Measurements from ENCODE around the gene TAPBPL. TPM values are rescaled to one million over a fixed set of nuclear protein-coding genes. Genes with fewer than 3 reads are reported as not detected.
A peak's percentile ranks its signal among the peaks of the same experiment; 100 is the strongest.
"Not testable (repeated sequence)": the region's sequence is repeated elsewhere in the genome, so short reads cannot be mapped to it uniquely, and the experiment has no call there.

The TAPBPL gene
- total RNA-seq, 1 donor from 2014 or later, result 5.4 TPM

GRCh38 chr12:6462234-6462995 lies 10.6 kb downstream of the TAPBPL start:
- DNase-seq (ENCODE audit: low read depth, low spot score), result no peak

GRCh38 chr12:6463216-6463615 lies 11.4 kb downstream of the TAPBPL start:
- no peak for DNase-seq (ENCODE audit: low read depth, low spot score)

GRCh38 chr12:6463858-6464257 lies 12.0 kb downstream of the TAPBPL start:
- DNase-seq (ENCODE audit: low read depth, low spot score), result no peak

- DNase-seq (ENCODE audit: low read depth, low spot score), result no peak
Measured at GRCh38 chr12:6464531-6464930, 12.7 kb downstream of the TAPBPL start.

- DNase-seq (ENCODE audit: low read depth, low spot score), result peak; percentile 37
Measured at GRCh38 chr12:6465467-6466183, 13.8 kb downstream of the TAPBPL start.

GRCh38 chr12:6466184-6466573 lies 14.3 kb downstream of the TAPBPL start:
- no peak for DNase-seq (ENCODE audit: low read depth, low spot score)

- DNase-seq (ENCODE audit: low read depth, low spot score), result not testable (repeated sequence)
Measured at GRCh38 chr12:6466751-6467150, 14.9 kb downstream of the TAPBPL start.

- DNase-seq (ENCODE audit: low read depth, low spot score), result not testable (repeated sequence)
Measured at GRCh38 chr12:6467571-6468282, 15.9 kb downstream of the TAPBPL start.

- DNase-seq (ENCODE audit: low read depth, low spot score), result no peak
Measured at GRCh38 chr12:6468283-6468575, 16.4 kb downstream of the TAPBPL start.

- DNase-seq (ENCODE audit: low read depth, low spot score), result no peak
Measured at GRCh38 chr12:6469092-6469491, 17.2 kb downstream of the TAPBPL start.

GRCh38 chr12:6469609-6470374 lies 17.9 kb downstream of the TAPBPL start:
- DNase-seq (ENCODE audit: low read depth, low spot score), result no peak

GRCh38 chr12:6470375-6471163 lies 18.7 kb downstream of the TAPBPL start, which contains the start of gene VAMP1:
Gene VAMP1 (minus strand): TSS chr12:6470677. CDS start chr12:6470531, 146 bp downstream.
- peak; percentile 87 for DNase-seq (ENCODE audit: low read depth, low spot score)

GRCh38 chr12:6471989-6472360 lies 20.1 kb downstream of the TAPBPL start:
- no peak for DNase-seq (ENCODE audit: low read depth, low spot score)

- no peak for DNase-seq (ENCODE audit: low read depth, low spot score)
Measured at GRCh38 chr12:6472491-6472890, 20.6 kb downstream of the TAPBPL start.

GRCh38 chr12:6475233-6475975 lies 23.6 kb downstream of the TAPBPL start:
- not testable (repeated sequence) for DNase-seq (ENCODE audit: low read depth, low spot score)

- no peak for DNase-seq (ENCODE audit: low read depth, low spot score)
Measured at GRCh38 chr12:6476489-6476888, 24.6 kb downstream of the TAPBPL start.

- DNase-seq (ENCODE audit: low read depth, low spot score), result not testable (repeated sequence)
Measured at GRCh38 chr12:6477601-6478377, 25.9 kb downstream of the TAPBPL start.

- no peak for DNase-seq (ENCODE audit: low read depth, low spot score)
Measured at GRCh38 chr12:6478416-6478815, 26.6 kb downstream of the TAPBPL start.

- DNase-seq (ENCODE audit: low read depth, low spot score), result no peak
Measured at GRCh38 chr12:6488240-6488639, 36.4 kb downstream of the TAPBPL start.

All from pulmonary artery endothelial cell (primary cell).